ENCODE data around the gene KPNA6. TPM values are rescaled to one million over a fixed set of nuclear protein-coding genes. Genes with fewer than 3 reads are reported as not detected.

The KPNA6 gene
- total and polyA plus RNA-seq, 9 of the 15 experiments (the other 6 are each of a cell fraction or from before 2014, with no cell fraction given), result 20.1 to 54.6 (median 32.2) TPM

- TF ChIP-seq CREB3L1 (IDR thresholded peaks at IDR 0.05; ENCODE audit: borderline replicate concordance, low read depth) (0 out of 2 replicates have a peak, but pooled peaks have one; percentile 51), THRB (CRISPR knock-in tag; conservative IDR thresholded peaks at IDR 0.05) (0 out of 2 replicates have a peak, but pooled peaks have one; percentile 37), CHD1 (IDR thresholded peaks at IDR 0.05; ENCODE audit: low read length) (no peak), RNF2 (IDR thresholded peaks at IDR 0.05) (peak; percentile 50; the same call in 1 of the 2 replicates), JUND (IDR thresholded peaks at IDR 0.05; ENCODE audit: borderline replicate concordance, low read depth, low read length) (peak; percentile 40), JUND (tag; IDR thresholded peaks at IDR 0.05; ENCODE audit: borderline replicate concordance, low read depth, low read length) (no peak), HIVEP1 (CRISPR knock-in tag; IDR thresholded peaks at IDR 0.05) (0 out of 2 replicates have a peak, but pooled peaks have one; percentile 41), BRF2 (IDR thresholded peaks at IDR 0.05; ENCODE audit: borderline replicate concordance, insufficient read depth, insufficient read length) (no peak), MGA (IDR thresholded peaks at IDR 0.05) (peak; percentile 42; the same call in 1 of the 2 replicates), CTBP1 (IDR thresholded peaks at IDR 0.05; ENCODE audit: borderline replicate concordance) (peak; percentile 98), ZKSCAN1 (IDR thresholded peaks at IDR 0.05; ENCODE audit: low read depth, low read length) (no peak)
Observed at GRCh38 chr1:32072622-32073298, 35.1 kb upstream of the KPNA6 start, which contains the start of gene TMEM39B (continued).
